GM12872 (cell line): ENCODE measurements around the gene WSB1.

ENCODE experiments used
- TF ChIP-seq, protein P1 (sequence below): IDR thresholded peaks from 3 replicates; pipeline ENCODE4 v1.5.1; 2011; ENCODE audit warnings: low read depth, mild to moderate bottlenecking, low read length, moderate library complexity; ENCODE audit not compliant: insufficient read depth

The WSB1 gene

DNA sequence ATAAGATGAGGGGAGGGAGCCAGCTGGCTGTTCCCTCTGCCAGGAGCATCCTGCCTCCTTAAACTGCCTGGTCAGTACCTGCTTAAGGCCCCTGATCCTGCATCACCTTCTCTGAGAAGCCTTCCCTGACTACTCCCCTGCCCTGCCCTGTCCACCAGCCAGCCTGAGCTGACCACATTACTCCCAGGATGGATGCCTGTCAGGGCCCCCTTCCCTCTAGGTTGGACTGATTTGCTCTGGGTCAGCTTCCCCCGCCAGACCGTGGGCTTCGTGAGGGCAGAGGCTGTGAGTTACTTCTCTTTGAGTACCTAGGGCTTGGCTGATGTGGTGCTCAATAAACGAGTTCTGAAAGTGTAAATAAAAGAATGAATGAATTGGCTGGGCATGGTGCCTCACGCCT is 63.3 kb downstream of the WSB1 start:
- TF ChIP-seq, protein P1, sequence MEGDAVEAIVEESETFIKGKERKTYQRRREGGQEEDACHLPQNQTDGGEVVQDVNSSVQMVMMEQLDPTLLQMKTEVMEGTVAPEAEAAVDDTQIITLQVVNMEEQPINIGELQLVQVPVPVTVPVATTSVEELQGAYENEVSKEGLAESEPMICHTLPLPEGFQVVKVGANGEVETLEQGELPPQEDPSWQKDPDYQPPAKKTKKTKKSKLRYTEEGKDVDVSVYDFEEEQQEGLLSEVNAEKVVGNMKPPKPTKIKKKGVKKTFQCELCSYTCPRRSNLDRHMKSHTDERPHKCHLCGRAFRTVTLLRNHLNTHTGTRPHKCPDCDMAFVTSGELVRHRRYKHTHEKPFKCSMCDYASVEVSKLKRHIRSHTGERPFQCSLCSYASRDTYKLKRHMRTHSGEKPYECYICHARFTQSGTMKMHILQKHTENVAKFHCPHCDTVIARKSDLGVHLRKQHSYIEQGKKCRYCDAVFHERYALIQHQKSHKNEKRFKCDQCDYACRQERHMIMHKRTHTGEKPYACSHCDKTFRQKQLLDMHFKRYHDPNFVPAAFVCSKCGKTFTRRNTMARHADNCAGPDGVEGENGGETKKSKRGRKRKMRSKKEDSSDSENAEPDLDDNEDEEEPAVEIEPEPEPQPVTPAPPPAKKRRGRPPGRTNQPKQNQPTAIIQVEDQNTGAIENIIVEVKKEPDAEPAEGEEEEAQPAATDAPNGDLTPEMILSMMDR = no peak

DNA sequence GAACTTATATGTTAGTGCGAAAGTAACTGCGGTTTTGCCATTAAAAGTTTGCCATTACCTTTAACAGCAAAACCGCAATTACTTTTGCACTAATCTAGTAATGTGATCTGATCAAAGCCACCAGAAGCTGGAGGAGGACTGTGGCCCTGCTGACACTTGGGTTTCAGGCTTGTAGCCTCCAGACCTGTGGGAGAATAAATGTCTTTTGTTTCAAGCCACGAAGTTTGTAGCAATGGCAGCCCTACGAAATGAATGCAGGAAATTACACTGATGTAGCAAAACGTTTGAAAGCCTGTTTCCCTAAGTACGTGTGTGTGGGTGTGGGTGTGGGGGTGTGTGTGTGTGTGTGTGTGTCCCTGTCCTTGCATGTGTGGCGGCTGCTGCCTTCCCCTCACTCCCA is 66.6 kb downstream of the WSB1 start:
- TF ChIP-seq, protein P1 = no peak

DNA sequence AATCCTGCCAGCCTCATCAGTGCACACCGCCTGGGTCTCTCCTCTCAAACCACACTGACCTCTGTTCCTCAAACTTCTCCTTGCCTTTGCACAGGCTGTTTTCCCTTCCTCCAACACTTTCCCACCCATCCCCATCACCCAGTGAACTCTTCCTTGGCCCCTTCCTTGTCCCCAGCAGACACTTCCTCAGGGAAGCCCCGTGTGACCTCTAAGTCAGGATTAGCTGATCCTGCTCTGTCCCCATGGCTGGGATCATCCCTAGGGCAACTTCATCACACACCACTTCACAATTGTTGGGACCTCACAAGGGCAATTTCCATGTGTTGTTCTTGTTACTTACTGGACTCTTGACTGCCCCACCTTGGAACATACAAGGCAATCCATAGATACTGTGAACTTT is 67.8 kb downstream of the WSB1 start:
- TF ChIP-seq, protein P1 = no peak

DNA sequence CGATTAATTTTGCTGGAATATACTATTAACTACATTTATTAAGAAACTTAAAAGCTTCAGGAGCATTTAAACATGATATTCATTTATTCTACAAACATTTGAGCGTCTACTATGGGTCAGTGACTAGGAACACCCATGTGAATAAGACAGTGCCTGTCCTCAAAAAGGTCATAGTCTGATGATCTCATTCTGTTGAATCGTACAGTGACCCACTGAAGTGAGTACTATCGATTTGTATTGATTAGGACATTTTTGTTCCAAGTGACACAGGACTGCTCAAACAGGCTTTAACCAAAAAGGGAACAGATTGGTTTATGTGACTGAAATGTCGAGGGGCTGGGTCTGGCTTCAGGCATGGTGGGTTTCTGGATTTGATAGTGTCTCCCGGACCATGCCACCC is 68.6 kb downstream of the WSB1 start:
- TF ChIP-seq, protein P1 = no peak

DNA sequence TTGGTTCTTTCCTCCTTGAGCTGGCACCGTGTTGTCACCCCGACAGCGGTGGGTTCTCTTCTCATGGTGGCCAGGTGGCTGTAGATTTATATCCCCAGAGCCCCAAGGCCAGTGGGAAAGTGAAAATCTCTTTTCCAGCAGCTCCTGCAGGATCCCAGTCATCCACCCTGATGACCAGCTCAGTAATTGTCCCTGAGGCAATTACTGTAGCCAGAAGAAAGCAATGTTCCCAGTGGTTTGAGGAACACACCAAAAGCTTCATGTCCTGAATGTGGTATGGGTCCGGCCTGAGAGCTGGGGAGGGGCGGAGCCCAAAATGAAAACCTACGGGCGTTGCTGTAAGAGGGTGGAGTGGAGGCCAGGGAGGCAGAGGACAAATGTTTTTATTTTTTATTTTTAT is 69.0 kb downstream of the WSB1 start:
- TF ChIP-seq, protein P1 = no peak

DNA sequence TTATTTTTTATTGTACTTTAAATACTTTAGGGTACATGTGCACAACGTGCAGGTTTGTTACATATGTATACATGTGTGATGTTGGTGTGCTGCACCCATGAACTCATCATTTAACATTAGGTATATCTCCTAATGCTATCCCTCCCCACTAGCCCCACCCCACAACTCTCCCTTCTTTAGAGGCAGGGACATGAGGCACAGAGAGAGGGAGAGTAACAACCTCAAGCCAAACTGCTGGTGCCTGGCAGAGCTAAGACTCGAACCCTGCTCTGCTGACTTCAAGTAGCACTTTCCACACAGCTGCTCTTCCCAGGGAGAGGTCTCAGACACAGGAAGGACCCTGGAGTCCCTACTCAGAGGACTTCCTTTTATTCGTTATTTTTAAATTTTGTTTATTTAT is 69.4 kb downstream of the WSB1 start:
- TF ChIP-seq, protein P1 = no peak
